H1 (cell line): ENCODE data around the gene THEMIS.

Source experiments
- CEBPB ChIP-seq: IDR thresholded peaks from 2 replicates; pipeline ENCODE4 v1.6.1; 2012; ENCODE audit warnings: low read depth, low read length
- CTCF ChIP-seq, 3 experiments: IDR thresholded peaks; 1 replicate in 2 of 3; 2 replicates in 1 of 3; pipeline versions ENCODE4 v1.5.1 to v1.6.1; 2011; ENCODE audit warnings: low read length in 3 of 3, mild to moderate bottlenecking in 3 of 3, inconsistent platforms in 2 of 3, low read depth in 1 of 3, moderate library complexity in 1 of 3; ENCODE audit not compliant: insufficient read depth in 1 of 3; ENCODE audit errors: control extremely low read depth in 1 of 3
- EP300 ChIP-seq, 2 experiments: IDR thresholded peaks; 1 replicate in 1 of 2; 2 replicates in 1 of 2; pipeline ENCODE4 v1.6.1; 2011 to 2012; ENCODE audit warnings: low read depth in 2 of 2, low read length in 2 of 2, mild to moderate bottlenecking in 2 of 2, borderline replicate concordance in 1 of 2, inconsistent platforms in 1 of 2, moderate library complexity in 1 of 2
- JUND ChIP-seq: IDR thresholded peaks from 2 replicates; pipeline ENCODE4 v1.6.1; 2011; ENCODE audit warnings: mild to moderate bottlenecking, improper control_type of control experiment, low read length
- NRF1 ChIP-seq: IDR thresholded peaks from 2 replicates; pipeline ENCODE4 v1.6.1; 2011; ENCODE audit warnings: mild to moderate bottlenecking, low read depth, low read length, improper control_type of control experiment
- POLR2A ChIP-seq, 2 experiments: IDR thresholded peaks; 1 replicate in 1 of 2; 2 replicates in 1 of 2; pipeline ENCODE4 v1.6.1; 2011; ENCODE audit warnings: low read depth in 2 of 2, low read length in 2 of 2, mild to moderate bottlenecking in 2 of 2; ENCODE audit errors: control extremely low read depth in 1 of 2
- POLR2AphosphoS5 ChIP-seq: IDR thresholded peaks from 2 replicates; pipeline ENCODE4 v1.6.1; 2011; ENCODE audit warnings: low read depth, low read length
- RAD21 ChIP-seq, 2 experiments: IDR thresholded peaks in 1 of 2; conservative IDR thresholded peaks in 1 of 2; 2 replicates each; pipeline ENCODE4 v1.6.1; 2011; ENCODE audit warnings: low read depth in 2 of 2, low read length in 2 of 2, improper control_type of control experiment in 1 of 2, inconsistent platforms in 1 of 2, mild to moderate bottlenecking in 1 of 2, moderate library complexity in 1 of 2
- SAP30 ChIP-seq: fragments of 300-600 bp; sonication (generic); IDR thresholded peaks from 2 replicates; pipeline ENCODE4 v1.7.1; 2012; ENCODE audit warnings: low read length, moderate library complexity, mild to moderate bottlenecking, inconsistent platforms; ENCODE audit not compliant: insufficient read depth, insufficient replicate concordance

- TF ChIP-seq CTCF (IDR thresholded peaks at IDR 0.05; ENCODE audit: control extremely low read depth in 1 of 3, insufficient read depth in 1 of 3, low read depth in 1 of 3, low read length in 3 of 3) (no peak), POLR2AphosphoS5 (no peak), RAD21 (IDR thresholded peaks at IDR 0.05 in 1 of 2, conservative IDR thresholded peaks at IDR 0.05 in 1 of 2; ENCODE audit: low read depth in 2 of 2, low read length in 2 of 2) (no peak), JUND (no peak), POLR2A (IDR thresholded peaks at IDR 0.05; ENCODE audit: control extremely low read depth in 1 of 2, low read depth in 2 of 2, low read length in 2 of 2) (no peak), NRF1 (no peak), SAP30 (no peak), CEBPB (no peak), EP300 (IDR thresholded peaks at IDR 0.05; ENCODE audit: borderline replicate concordance in 1 of 2, low read depth in 2 of 2, low read length in 2 of 2) (no peak)
Observed at GRCh38 chr6:127749095-127749494, 151.8 kb downstream of the THEMIS start.
